ENCODE data around the gene ZNF333.

DNA sequence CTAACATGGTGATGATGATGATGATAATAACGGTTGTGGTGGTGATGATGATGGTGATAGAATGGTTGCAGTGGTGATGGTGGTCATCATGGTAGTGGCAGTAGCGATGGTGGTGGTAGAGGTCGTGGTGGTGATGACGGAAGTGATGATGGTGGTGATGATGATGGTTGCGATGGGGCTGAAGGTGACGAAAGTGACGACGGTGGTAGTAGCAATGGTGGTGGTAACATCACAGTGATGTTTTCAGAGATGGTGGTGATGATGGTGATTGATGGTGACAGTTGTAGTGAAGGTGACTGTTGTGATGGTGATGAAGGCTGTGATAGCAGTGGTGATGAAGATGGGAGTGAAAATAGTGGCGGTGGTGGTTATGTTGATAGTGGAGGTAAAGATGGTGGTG is 11.6 kb upstream of the ZNF333 start:
- TF ChIP-seq POLR2AphosphoS5 (IDR thresholded peaks at IDR 0.05; ENCODE audit: borderline replicate concordance, low read depth, low read length) (no peak), EZH2 (IDR thresholded peaks at IDR 0.05) (no peak)
